ENCODE measurements around the gene SRD5A2. TPM values are rescaled to one million over a fixed set of nuclear protein-coding genes. Genes with fewer than 3 reads are reported as not detected.

The SRD5A2 gene, protein sequence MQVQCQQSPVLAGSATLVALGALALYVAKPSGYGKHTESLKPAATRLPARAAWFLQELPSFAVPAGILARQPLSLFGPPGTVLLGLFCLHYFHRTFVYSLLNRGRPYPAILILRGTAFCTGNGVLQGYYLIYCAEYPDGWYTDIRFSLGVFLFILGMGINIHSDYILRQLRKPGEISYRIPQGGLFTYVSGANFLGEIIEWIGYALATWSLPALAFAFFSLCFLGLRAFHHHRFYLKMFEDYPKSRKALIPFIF
- 0.04 TPM for polyA plus RNA-seq (ENCODE audit: insufficient read length)

- DNase-seq (ENCODE audit: low read depth): no peak
Measured at GRCh38 chr2:31580321-31581117, at the start of gene SRD5A2. TSS of gene SRD5A2 (minus strand) at chr2:31580938. CDS start at chr2:31580900, 38 bp downstream.

GRCh38 chr2:31606509-31606908 lies 25.8 kb upstream of the SRD5A2 start:
- no peak for DNase-seq (ENCODE audit: low read depth)

- no peak for DNase-seq (ENCODE audit: low read depth)
Measured at GRCh38 chr2:31598694-31599093, 18.0 kb upstream of the SRD5A2 start.

DNA sequence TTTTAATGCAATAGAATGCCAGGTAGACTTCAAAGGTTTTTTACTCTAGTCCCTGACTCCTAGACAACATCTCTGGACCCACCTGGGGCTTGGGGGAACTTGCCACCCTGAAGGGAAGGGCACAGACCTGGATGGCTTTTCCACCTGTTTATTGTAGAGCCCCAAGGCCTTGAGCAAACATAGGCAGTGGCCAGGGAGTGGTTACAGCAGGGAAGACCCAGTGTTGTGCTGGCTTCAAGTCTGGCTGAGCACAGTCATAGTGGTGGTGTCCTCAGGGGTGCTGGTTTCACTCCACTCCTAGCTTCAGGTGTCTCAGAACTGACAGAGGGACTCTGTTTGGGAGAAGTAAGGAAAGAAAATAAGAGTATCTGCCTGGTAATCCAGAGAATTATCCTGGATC lies 5.5 kb upstream of the SRD5A2 start:
- no peak for DNase-seq (ENCODE audit: low read depth)

DNA sequence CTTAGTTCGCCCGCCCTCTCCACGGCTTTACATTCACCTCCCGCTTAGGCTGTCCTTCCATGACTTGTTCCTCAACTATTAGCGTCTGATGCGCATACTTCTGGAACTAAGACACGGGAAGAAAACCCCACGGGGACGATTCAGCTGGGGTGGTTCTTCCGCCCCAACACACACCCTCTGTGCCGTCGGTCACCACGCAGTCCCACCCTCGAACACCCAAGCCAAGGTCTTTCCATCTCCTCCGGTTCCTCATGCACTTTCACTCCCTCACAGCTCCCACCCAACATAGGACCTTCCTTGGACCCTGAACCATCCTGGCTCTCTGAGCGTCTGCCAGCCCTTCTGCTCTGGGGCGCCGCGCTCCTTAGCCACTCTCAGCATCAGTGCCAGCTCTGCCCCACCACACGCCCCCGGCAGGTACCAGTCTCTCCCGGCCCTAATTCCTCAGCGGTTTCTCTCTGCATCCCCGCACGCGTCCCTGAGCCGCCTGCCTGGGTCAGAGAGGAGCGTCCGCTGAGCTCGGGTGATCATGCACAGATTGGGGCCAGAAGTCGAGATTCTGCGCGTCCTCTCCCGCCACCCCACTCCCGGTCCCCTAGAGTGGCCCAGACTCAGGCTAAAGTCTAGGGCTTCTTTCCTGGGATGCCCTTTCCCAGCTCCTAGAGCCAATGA lies 522 bp upstream of the SRD5A2 start:
- DNase-seq (ENCODE audit: low read depth): no peak

- no peak for DNase-seq (ENCODE audit: low read depth)
Measured at GRCh38 chr2:31579996-31580320, 780 bp downstream of the SRD5A2 start.

DNA sequence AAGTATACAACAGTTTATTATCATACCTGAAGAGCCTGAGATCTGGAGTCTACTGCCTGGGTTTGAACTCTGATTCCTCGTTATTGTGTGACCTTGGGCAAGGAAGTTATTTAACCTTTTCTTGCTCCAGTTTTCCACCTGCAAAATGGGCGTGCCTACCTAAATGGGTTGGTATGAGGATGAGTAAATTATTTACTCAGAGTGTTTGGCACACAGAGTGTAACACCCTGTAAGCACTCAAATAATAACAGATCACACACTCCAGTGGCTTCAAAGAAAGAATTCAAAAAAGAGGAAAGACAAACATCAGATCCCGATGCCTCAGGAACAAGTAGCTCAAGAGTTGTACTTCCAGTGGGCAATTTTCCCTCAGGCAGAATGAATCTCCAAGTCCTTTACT lies 2.4 kb downstream of the SRD5A2 start:
- no peak for DNase-seq (ENCODE audit: low read depth)

DNA sequence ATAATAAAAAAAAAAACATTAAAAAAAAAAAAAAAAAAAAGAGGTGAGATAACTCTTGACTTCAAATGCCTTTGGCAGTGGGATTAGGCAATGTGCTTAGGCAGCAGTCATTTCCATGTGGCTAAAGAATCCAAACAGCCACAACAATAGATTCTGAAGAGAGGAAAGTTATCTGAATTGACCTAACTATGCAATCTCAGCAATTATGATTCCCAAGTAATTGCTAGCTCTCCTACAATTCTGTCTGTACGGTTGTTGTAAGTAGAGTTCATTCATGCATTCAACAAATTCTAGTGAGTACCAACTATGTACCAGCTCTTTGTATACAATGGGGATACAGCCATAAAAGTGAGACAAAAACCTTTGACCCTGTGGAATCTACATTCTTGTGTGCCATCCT lies 3.6 kb downstream of the SRD5A2 start:
- DNase-seq (ENCODE audit: low read depth): no peak

GRCh38 chr2:31568585-31569201 lies 12.0 kb downstream of the SRD5A2 start:
- no peak for DNase-seq (ENCODE audit: low read depth)

GRCh38 chr2:31567679-31568078 lies 13.1 kb downstream of the SRD5A2 start:
- DNase-seq (ENCODE audit: low read depth): no peak

GRCh38 chr2:31563273-31563839 lies 17.4 kb downstream of the SRD5A2 start:
- DNase-seq (ENCODE audit: low read depth): no peak

DNA sequence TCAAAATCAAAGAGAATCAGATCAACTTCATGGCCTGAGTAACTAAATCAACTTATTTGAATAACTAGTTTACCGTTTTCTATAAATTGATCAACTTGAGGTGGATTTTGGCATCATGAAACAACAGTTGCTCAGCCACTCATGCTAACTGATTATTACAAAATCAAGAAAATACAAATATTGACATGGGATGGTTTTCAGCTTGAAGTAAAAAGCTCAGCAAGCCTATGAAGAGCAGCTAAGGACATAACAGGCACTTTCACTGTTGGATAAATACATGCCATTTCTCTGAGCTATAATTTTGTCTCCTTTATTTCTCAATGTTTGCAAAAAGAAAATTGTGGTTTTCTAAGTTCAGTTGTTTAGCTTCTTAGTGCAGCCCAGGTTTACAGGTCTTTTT lies 18.9 kb downstream of the SRD5A2 start:
- DNase-seq (ENCODE audit: low read depth): no peak

GRCh38 chr2:31558401-31559295 lies 22.1 kb downstream of the SRD5A2 start:
- no peak for DNase-seq (ENCODE audit: low read depth)

DNA sequence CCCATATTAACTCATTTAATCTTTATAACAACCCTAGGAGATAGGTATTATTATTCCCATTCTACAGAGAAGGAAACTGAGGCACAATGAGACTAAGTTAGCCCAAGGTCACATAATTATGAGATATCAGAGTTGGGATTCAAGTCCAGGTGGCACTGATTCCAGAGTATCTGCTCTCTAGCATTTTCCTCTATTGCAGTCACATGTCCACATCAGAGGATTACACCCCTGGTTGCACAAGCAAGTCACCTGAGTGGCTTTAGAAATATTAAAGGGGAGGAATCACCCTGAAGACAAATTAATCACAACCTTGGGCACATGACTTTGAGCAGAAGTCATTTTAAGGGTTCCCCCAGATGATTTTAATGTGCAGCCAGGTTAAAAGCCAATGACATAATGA lies 23.8 kb downstream of the SRD5A2 start:
- DNase-seq (ENCODE audit: low read depth): no peak

- DNase-seq (ENCODE audit: low read depth): no peak
Measured at GRCh38 chr2:31555967-31556706, 24.6 kb downstream of the SRD5A2 start.

DNA sequence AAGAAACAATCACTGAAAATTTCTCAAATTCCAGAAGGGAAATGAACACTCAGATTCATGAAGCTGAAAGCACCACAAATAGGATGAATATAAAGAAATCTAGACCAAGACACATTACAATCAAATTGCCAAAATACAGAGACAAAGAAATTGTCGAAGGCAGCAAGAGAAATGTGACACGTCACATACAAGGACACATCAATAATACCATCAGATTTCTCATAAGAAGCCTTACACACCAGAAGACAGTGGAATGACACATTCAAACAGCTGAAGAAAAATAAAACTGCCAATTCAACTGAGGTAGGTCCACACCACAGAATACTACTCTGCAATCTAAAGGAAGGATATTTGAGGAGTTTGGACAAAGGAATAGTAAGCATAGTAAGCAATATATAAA lies 27.4 kb downstream of the SRD5A2 start:
- no peak for DNase-seq (ENCODE audit: low read depth)

GRCh38 chr2:31547485-31547884 lies 33.3 kb downstream of the SRD5A2 start:
- no peak for DNase-seq (ENCODE audit: low read depth)

- no peak for DNase-seq (ENCODE audit: low read depth)
Measured at GRCh38 chr2:31541853-31542252, 38.9 kb downstream of the SRD5A2 start.

DNA sequence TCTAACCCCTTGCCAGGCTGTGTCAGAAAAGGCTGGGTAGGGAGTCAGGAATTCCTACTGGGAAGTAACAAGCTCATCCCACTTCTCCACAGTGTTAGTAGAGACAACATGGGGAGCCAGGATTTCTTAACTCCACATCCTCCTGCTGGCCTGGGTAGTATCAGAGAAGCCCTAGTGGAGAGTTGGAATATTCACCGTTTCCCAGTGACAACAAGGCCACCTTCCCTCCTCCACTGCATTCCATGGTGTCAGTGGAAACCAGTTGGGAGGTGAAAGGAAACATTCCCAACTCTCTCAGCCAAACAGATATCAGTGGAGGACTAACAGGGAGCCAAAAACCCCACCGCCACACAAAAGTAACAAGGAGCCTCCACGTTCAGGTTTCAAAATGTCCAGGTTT lies 41.2 kb downstream of the SRD5A2 start:
- DNase-seq (ENCODE audit: low read depth): no peak

GRCh38 chr2:31535768-31536167 lies 45.0 kb downstream of the SRD5A2 start:
- no peak for DNase-seq (ENCODE audit: low read depth)
